Sigmoid colon (tissue), 7 donors: Measurements from ENCODE around the gene FGF3. TPM values are rescaled to one million over a fixed set of nuclear protein-coding genes. Genes with fewer than 3 reads are reported as not detected.

Experiments
- DNase-seq: peaks from one replicate; pipeline ENCODE4 v3.0.0-alpha.2; 2019
- H3K27ac ChIP-seq, 4 donors: fragments of 200-600 bp; sonication (generic); one replicate each; pipeline ENCODE4 v1.5.1; 2016 to 2019; ENCODE audit warnings: mild to moderate bottlenecking in 1 of 4
- H3K27me3 ChIP-seq, 3 donors: fragments of 200-600 bp; sonication (generic); one replicate each; pipeline ENCODE4 v1.5.1; 2019; ENCODE audit warnings: mild to moderate bottlenecking in 1 of 3
- H3K36me3 ChIP-seq, 4 donors: fragments of 200-600 bp; sonication (generic); one replicate each; pipeline ENCODE4 v1.5.1; 2016 to 2019
- H3K4me1 ChIP-seq, 4 donors: fragments of 200-600 bp; sonication (generic); one replicate each; pipeline ENCODE4 v1.5.1; 2017 to 2019
- H3K4me3 ChIP-seq, 4 donors: fragments of 200-600 bp; sonication (generic); one replicate each; pipeline ENCODE4 v1.5.1; 2017 to 2019; ENCODE audit warnings: mild to moderate bottlenecking in 2 of 4, moderate library complexity in 1 of 4
- H3K9me3 ChIP-seq, 4 donors: fragments of 200-600 bp in 3 of 4; sonication (generic) in 3 of 4; one replicate each; pipeline versions ENCODE4 v1.5.1 to v1.6.1; 2013 to 2019
- CTCF ChIP-seq, 4 experiments: fragments of 450-650 bp in 3 of 4; fragments of 200-600 bp in 1 of 4; IDR thresholded peaks; one replicate each; pipeline ENCODE4 v1.5.1; 2016 to 2019; ENCODE audit warnings: antibody characterized with exemption in 4 of 4, mild to moderate bottlenecking in 3 of 4, moderate library complexity in 2 of 4
- EP300 ChIP-seq, 4 donors: sonication (generic); formaldehyde crosslinking; IDR thresholded peaks; one replicate each; pipeline ENCODE4 v1.6.1; 2017; ENCODE audit warnings: antibody characterized with exemption in 4 of 4
- POLR2A ChIP-seq, 2 donors: fragments of 450-650 bp; IDR thresholded peaks; one replicate each; pipeline ENCODE4 v1.6.1; 2016; ENCODE audit warnings: antibody characterized with exemption in 2 of 2, mild to moderate bottlenecking in 2 of 2, moderate library complexity in 2 of 2
- POLR2AphosphoS5 ChIP-seq, 4 donors: sonication (generic); formaldehyde crosslinking; IDR thresholded peaks; one replicate each; pipeline ENCODE4 v1.6.1; 2017; ENCODE audit warnings: antibody characterized with exemption in 4 of 4
- WGBS, 2 donors: extraction: QIAGEN DNeasy Blood & Tissue Kit; methylation state at CpG; one replicate each; pipeline ENCODE4 v1.1.7; 2013; 5-methylcytosine and 5-hydroxymethylcytosine counted together
- intact Hi-C: fragments of 100-400 bp; cut with DNase I; formaldehyde crosslinking; loops from one replicate; pipeline ENCODE4 v1.15.1; 2023
- polyA plus RNA-seq, 3 donors: library from polyadenylated mRNA; stranded (reverse); fragments of 200-250 nt; gene quantifications; one replicate each; pipeline ENCODE4 v1.2.3, GENCODE V29; 2013
- total RNA-seq, 4 donors: library from RNA; depleted of rRNA; stranded (reverse); fragments of >200 nt; gene quantifications; one replicate each; pipeline ENCODE4 v1.1.0, GENCODE V29; 2016
- donor health status: healthy with polysubstance abuse.
- donor health status: Bipolar disorder and iron deficiency.
- donor health status: healthy.

Gene FGF3
- total and polyA plus RNA-seq, 7 donors: not detected

- Histone ChIP-seq H3K4me1 (no peaks in the 10 kb centered on the region), H3K27ac (no peak overlapping the region), H3K4me3 (no peak overlapping the region), H3K9me3 (peaks cover 0 to 6% (median 4%) of the 10 kb centered on the region in 4 donors), H3K27me3 (peaks cover 0 to 11% (median 8%) of the 10 kb centered on the region in 3 donors), H3K36me3 (no peaks in the 10 kb centered on the region)
- DNase-seq: no peak
- intact Hi-C loops: no loop called here
- WGBS, 2 donors: 15 to 54% methylated on average over 2 of the region's 2 CpGs
- TF ChIP-seq EP300 (IDR thresholded peaks at IDR 0.05): no peak
- no peak for TF ChIP-seq POLR2A (IDR thresholded peaks at IDR 0.05)
- TF ChIP-seq POLR2AphosphoS5 (IDR thresholded peaks at IDR 0.05): no peak
- no peak for TF ChIP-seq CTCF (IDR thresholded peaks at IDR 0.05)
These were observed 32.8 kb upstream of the FGF3 start for GRCh38 chr11:69852056-69852455.

GRCh38 chr11:69848201-69848600 lies 29.0 kb upstream of the FGF3 start:
- H3K4me1 ChIP-seq: no peaks in the 10 kb centered on the region
- H3K27ac ChIP-seq: no peak overlapping the region
- TF ChIP-seq POLR2AphosphoS5 (IDR thresholded peaks at IDR 0.05) (no peak), EP300 (IDR thresholded peaks at IDR 0.05) (no peak), CTCF (IDR thresholded peaks at IDR 0.05) (no peak)
- no peak for DNase-seq
- H3K27me3 ChIP-seq: peaks cover 0 to 11% (median 8%) of the 10 kb centered on the region in 3 donors
- peaks cover 0 to 6% (median 4%) of the 10 kb centered on the region in 4 donors for H3K9me3 ChIP-seq
- no peak overlapping the region for H3K4me3 ChIP-seq
- H3K36me3 ChIP-seq: no peaks in the 10 kb centered on the region
- intact Hi-C loops: no loop called here

- DNase-seq: no peak
- Histone ChIP-seq H3K9me3 (no peaks in the 10 kb centered on the region), H3K36me3 (no peaks in the 10 kb centered on the region), H3K4me1 (no peaks in the 10 kb centered on the region), H3K27me3 (peaks cover 0 to 9% (median 9%) of the 10 kb centered on the region in 3 donors), H3K27ac (no peak overlapping the region), H3K4me3 (no peak overlapping the region)
- intact Hi-C loops: no loop called here
- 96 to 97% methylated on average over 6 of the region's 6 CpGs for WGBS, 2 donors
- TF ChIP-seq CTCF (IDR thresholded peaks at IDR 0.05) (no peak), POLR2AphosphoS5 (IDR thresholded peaks at IDR 0.05) (no peak)
These were observed 25.2 kb upstream of the FGF3 start for GRCh38 chr11:69844396-69844795.

GRCh38 chr11:69843529-69843921 lies 24.3 kb upstream of the FGF3 start:
- Histone ChIP-seq H3K27ac (no peak overlapping the region), H3K36me3 (no peaks in the 10 kb centered on the region), H3K9me3 (no peaks in the 10 kb centered on the region), H3K4me3 (no peak overlapping the region), H3K4me1 (no peaks in the 10 kb centered on the region), H3K27me3 (peaks cover 0 to 9% (median 9%) of the 10 kb centered on the region in 3 donors)
- intact Hi-C loops: no loop called here
- WGBS, 2 donors: 16 to 24% methylated on average over 1 of the region's 1 CpG
- TF ChIP-seq POLR2A (IDR thresholded peaks at IDR 0.05): no peak
- no peak for TF ChIP-seq CTCF (IDR thresholded peaks at IDR 0.05)
- DNase-seq: no peak

- 53 to 64% methylated on average over 7 of the region's 7 CpGs for WGBS, 2 donors
These were observed 23.7 kb upstream of the FGF3 start for GRCh38 chr11:69842746-69843528.

More at GRCh38 chr11:69842746-69843528, 23.7 kb upstream of the FGF3 start:
- no peaks in the 10 kb centered on the region for H3K4me1 ChIP-seq
- H3K27me3 ChIP-seq: peaks cover 0 to 9% (median 9%) of the 10 kb centered on the region in 3 donors
- H3K27ac ChIP-seq: no peak overlapping the region
- TF ChIP-seq POLR2A (IDR thresholded peaks at IDR 0.05) (no peak), POLR2AphosphoS5 (IDR thresholded peaks at IDR 0.05) (no peak), EP300 (IDR thresholded peaks at IDR 0.05) (no peak), CTCF (IDR thresholded peaks at IDR 0.05) (no peak)
- no peaks in the 10 kb centered on the region for H3K9me3 ChIP-seq
- H3K36me3 ChIP-seq: no peaks in the 10 kb centered on the region
- no peak for DNase-seq
- intact Hi-C loops: no loop called here
- H3K4me3 ChIP-seq: no peak overlapping the region
